ENCODE data around the gene PIK3R6. TPM values are rescaled to one million over a fixed set of nuclear protein-coding genes. Genes with fewer than 3 reads are reported as not detected.

Gene PIK3R6
- total RNA-seq, 1 experiment from 2014 or later: not detected

- DNase-seq (ENCODE audit: low read depth): no peak
Observed at GRCh38 chr17:8855477-8856204, 11.8 kb downstream of the PIK3R6 start.

- no peak for DNase-seq (ENCODE audit: low read depth)
Observed at GRCh38 chr17:8851600-8851999, 15.9 kb downstream of the PIK3R6 start.

- DNase-seq (ENCODE audit: low read depth): no peak
Observed at GRCh38 chr17:8849311-8850041, 18.0 kb downstream of the PIK3R6 start.

DNA sequence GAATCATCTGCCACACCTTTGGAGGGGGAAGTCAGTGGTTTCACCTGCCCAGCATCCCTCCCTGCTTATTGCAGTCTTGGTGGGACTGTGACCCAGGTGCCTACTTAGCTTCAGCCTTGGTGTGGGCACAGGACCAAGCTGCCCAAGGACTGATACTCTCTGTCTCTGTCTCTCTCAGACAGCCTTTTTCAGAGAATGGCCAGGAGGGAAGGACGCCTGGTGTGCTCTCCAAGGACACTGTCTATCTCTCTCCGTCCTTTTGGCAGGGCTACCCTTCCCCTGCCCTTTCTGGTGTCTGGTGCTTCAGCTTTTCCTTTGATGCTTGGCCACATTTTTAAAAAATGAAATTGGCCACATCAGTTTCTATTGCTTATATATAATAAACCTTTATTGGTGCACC lies 19.6 kb downstream of the PIK3R6 start:
- DNase-seq (ENCODE audit: low read depth): no peak

DNA sequence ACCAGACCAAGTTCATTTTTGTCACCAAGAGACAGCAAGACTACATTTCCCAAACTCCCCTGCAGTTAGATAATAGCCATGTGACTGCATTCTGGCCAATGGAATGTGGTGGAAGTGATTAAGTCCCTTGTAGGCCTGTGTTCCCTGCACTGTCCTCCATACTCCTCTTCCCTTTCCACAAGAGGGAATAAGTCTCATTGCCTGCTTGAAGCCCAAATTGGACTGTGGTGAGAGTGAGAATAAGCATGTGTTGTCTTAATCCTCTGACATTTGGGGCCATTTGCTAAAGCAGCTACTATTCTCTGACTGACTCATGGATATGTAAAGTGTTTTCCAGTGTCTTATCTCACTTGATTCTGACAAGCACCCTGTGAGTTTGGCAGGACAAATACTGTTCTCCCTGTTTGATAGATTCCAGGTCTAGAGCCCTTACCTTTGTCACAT lies 20.7 kb downstream of the PIK3R6 start:
- peak; percentile 41 for DNase-seq (ENCODE audit: low read depth)

DNA sequence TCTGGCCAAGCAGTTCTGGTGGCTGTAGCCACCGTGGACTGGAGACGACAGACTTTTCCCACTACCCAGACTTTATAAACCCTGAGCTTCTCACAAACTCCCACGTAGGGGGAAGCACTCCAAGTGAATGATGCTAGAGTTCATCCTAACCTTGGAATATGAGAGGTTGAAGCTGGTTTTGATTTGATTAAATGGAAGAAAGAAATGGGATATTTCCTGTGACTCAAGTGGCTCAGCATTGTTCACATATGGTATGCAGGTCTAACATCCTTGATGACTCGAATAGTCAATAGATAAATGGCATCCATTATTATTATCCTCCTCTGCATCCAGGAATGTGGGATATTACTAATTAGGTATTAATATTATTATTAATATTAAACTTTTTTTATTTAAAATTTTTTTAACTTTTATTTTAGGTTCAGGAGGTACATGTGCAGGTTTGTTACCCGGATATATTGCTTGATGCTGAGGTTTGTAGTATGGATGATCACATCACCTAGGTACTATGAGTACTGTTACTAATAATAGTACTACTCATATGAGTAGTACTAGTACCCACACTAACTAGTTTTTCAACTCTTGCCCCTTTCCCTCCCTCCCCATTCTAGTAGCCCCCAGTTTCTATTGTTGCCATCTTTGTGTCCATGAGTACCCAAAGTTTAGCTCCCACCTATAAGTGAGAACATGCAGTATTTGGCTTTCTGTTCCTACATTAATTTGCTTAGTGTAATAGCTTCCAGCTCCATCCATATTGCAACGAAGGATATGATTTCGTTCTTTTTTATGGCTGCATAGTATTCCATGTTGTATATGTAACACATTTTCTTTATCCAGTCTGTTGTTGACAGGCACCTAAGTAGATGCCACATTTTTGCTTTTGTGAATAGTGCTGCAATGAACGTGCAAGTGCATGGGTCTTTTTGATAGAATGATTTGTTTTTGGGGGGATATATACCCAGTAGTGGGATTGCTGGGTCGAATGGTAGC lies 22.9 kb downstream of the PIK3R6 start:
- DNase-seq (ENCODE audit: low read depth): no peak

- DNase-seq (ENCODE audit: low read depth): no peak
Observed at GRCh38 chr17:8843344-8843743, 24.1 kb downstream of the PIK3R6 start.

- DNase-seq (ENCODE audit: low read depth): no peak
Observed at GRCh38 chr17:8841844-8842243, 25.6 kb downstream of the PIK3R6 start.

- DNase-seq (ENCODE audit: low read depth): no peak
Observed at GRCh38 chr17:8839410-8839935, 28.0 kb downstream of the PIK3R6 start.

DNA sequence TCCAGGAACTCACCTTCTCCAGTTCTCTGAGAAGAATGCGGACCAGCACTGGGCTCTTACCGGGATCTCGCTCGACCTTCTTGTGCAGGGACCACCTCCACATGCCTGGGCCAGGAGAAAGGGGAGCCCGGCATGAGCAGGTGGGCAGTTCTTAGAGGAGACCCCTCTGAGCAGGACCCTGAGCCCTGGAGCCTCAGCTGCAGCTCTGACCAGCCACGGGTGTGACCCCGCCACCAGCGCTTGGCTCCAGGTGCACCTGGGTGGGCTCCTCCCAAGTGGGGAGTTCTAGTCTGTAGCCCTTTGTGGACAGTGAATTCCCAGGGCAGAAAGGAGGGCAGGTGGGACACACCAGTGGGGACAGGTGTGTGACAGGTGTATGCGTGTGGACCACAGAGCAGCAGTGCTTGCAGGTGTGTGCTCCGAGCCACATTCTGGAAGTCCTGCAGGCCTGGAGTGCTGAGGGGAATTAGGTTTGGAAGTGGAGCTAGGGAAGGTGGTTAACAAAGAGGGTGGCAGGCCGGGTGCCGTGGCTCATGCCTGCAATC lies 28.9 kb downstream of the PIK3R6 start:
- no peak for DNase-seq (ENCODE audit: low read depth)

GRCh38 chr17:8837563-8838075 lies 29.9 kb downstream of the PIK3R6 start:
- no peak for DNase-seq (ENCODE audit: low read depth)

GRCh38 chr17:8836821-8837562 lies 30.5 kb downstream of the PIK3R6 start:
- no peak for DNase-seq (ENCODE audit: low read depth)

DNA sequence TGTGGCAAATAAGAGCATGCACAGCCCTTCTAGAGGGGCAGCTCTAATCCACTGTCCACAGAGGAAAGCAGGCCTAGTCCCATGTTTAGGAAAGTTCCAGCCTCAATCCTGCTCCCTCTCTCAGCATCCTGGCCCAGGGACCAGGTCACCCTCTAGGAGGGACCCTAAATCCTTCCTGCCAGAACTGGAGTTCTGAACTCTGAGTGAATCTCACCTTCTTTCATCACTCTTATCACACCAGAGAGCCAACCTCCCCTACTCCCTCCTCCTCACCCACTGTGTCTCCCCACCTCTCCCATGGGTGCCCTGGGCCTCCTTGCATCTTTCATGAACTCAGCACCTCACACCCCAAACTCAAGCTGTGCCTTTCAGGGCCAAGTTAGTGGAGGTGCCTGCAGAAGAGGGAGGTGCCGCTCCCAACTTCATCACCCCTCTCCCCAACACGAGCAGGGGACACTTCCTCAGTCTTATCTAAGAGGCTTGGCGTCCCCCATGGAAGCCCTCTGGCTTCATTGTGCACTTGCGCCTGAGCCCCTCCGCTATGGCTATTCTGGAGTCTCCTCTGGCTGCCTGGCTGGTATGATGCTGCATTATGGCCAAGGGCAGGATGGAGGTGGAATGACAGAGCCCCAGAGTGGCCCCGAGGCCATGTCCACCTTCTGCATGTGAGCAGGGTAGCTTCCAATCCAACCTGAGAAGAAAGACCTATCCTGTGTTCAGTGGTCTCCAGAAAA lies 31.7 kb downstream of the PIK3R6 start:
- no peak for DNase-seq (ENCODE audit: low read depth)

DNA sequence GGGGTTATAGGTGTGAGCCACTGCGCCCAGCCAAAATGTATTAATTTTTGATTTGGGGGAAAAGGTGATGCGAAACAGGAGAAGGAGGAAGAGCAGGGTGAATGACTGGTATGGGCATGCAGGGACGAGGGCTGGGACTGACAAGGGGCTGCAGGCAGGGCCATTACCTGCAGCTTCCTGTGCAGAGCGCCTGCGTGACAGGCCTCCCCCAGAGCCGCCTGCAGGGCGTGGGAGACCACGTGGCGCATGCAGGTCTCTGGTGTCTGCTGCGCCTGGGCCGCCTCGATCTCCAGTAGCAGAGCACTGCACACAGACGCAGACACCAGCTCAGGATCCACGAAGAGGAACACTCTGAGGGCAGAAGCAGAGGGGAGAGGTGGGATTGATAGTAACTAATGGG lies 32.4 kb downstream of the PIK3R6 start:
- no peak for DNase-seq (ENCODE audit: low read depth)

GRCh38 chr17:8832711-8833352 lies 34.6 kb downstream of the PIK3R6 start:
- DNase-seq (ENCODE audit: low read depth): no peak

DNA sequence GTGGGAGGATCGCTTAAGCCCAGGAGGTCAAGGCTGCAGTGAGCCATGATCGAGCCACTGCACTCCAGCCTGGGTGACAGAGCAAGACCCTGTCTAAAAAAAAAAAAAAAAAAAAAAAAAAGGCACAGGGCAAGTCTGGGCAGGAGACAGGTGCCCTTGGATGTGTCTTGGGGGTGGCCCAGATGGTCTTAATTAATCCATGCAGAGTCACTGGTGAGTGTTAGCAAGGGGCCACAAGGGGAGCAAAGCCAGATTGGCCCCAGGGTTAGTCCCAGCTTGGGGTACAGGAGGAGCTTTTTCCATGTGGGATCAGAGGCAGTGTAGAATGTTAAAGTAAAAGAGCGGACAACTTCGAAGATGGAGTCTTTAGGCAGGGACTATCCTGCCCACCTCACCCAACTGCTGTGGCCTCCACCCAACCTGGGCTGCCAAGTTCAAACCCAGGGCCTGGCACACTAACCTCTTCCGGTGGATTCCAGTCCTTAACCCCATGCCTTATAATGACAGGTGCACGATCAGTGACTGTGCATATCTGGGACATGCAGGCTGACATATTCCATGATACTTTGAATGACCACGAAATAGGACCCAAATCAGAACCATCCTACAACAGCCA lies 36.1 kb downstream of the PIK3R6 start:
- DNase-seq (ENCODE audit: low read depth): no peak

GRCh38 chr17:8830141-8830540 lies 37.3 kb downstream of the PIK3R6 start:
- DNase-seq (ENCODE audit: low read depth): no peak

- DNase-seq (ENCODE audit: low read depth): no peak
Observed at GRCh38 chr17:8829036-8829941, 38.2 kb downstream of the PIK3R6 start.
